Uterus (tissue), 4 donors: Measurements from ENCODE around the gene DDX49. TPM values are rescaled to one million over a fixed set of nuclear protein-coding genes. Genes with fewer than 3 reads are reported as not detected.

Experiments used
- DNase-seq, 2 donors: peaks; one replicate each; pipeline ENCODE4 v3.0.0-alpha.2; 2019 to 2020
- H3K27ac ChIP-seq, 2 donors: fragments of 200-600 bp; sonication (generic); 1 replicate in 1 of 2; 2 replicates in 1 of 2; pipeline ENCODE4 v1.5.1; 2016 to 2018
- H3K27me3 ChIP-seq, 2 donors: fragments of 200-600 bp; sonication (generic); one replicate each; pipeline ENCODE4 v1.5.1; 2018 to 2019; ENCODE audit warnings: control low read depth in 1 of 2
- H3K36me3 ChIP-seq, 2 donors: fragments of 200-600 bp; sonication (generic); one replicate each; pipeline ENCODE4 v1.5.1; 2019; ENCODE audit warnings: control low read depth in 1 of 2
- H3K4me1 ChIP-seq, 2 donors: fragments of 200-600 bp; sonication (generic); one replicate each; pipeline ENCODE4 v1.5.1; 2018 to 2019; ENCODE audit warnings: control low read depth in 1 of 2
- H3K4me3 ChIP-seq, 2 donors: fragments of 200-600 bp; sonication (generic); 1 replicate in 1 of 2; 2 replicates in 1 of 2; pipeline ENCODE4 v1.5.1; 2018 to 2019; ENCODE audit warnings: mild to moderate bottlenecking in 1 of 2
- H3K9me3 ChIP-seq, 2 donors: fragments of 200-600 bp; sonication (generic); one replicate each; pipeline ENCODE4 v1.5.1; 2019; ENCODE audit warnings: control low read depth in 1 of 2
- POLR2A ChIP-seq, 2 donors: fragments of 450-650 bp; IDR thresholded peaks; one replicate each; pipeline ENCODE4 v1.6.1; 2016; ENCODE audit warnings: antibody characterized with exemption in 2 of 2, mild to moderate bottlenecking in 1 of 2, moderate library complexity in 1 of 2
- intact Hi-C: fragments of 100-400 bp; cut with DNase I; formaldehyde crosslinking; loops from one replicate; pipeline ENCODE4 v1.15.1; 2023; ENCODE audit warnings: low total_unique reads
- total RNA-seq, 4 donors: library from RNA; depleted of rRNA in 3 of 4; stranded (reverse); fragments of >200 nt in 3 of 4; gene quantifications; one replicate each; pipeline versions ENCODE4 v1.1.0 to v1.2.4, GENCODE V29; 2014 to 2023
- TF ChIP-seq, protein P1 (sequence below), 4 experiments: fragments of 200-600 bp in 2 of 4; fragments of 450-650 bp in 2 of 4; sonication (generic) in 2 of 4; IDR thresholded peaks; one replicate each; pipeline ENCODE4 v1.5.1; 2016 to 2019; ENCODE audit warnings: antibody characterized with exemption in 4 of 4, mild to moderate bottlenecking in 2 of 4, moderate library complexity in 1 of 4
- donor health status: DM: yes; HTN: yes; CAD: no.

DDX49 gene
- total RNA-seq, 4 donors from 2014 or later: 27.7 to 40.9 (median 31.4) TPM

DNA sequence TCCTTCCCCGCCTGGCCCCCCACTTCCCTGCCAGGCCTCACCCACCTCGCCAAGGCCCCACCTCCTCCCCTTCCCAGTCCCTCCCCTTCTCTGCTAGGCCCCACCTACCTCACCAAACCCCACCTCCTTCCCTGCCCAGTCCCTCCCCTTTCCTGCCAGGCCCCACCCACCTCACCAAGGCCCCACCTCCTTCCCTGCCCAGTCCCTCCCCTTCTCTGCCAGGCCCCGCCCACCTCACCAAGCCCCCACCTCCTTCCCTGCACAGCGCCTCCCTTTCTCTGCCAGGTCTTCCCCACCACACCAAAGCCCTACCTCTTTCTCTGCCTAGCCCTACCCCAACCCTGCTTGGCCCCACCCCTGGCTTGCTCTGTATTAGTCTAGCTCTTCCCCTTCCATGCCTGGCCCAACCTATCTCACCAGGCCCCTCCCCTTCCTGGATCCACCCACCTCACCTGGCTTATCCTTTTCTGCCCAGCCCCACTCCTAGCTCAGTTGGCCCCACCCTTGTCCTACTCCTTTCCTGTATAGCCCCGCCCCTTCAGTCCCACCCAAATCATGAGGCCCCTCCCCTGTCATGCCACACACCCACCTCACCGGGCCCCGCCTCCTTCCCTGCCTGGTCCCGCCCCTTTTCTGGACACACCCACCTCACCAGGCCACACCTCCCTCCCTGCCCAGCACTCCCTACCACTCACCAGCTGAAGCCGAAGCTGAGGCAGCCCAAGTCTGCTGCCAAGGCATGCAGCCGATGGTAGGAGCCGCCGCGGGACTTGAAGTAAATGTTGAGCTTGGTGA is 39.7 kb upstream of the DDX49 start:
- H3K4me3 ChIP-seq: no peak overlapping the region
- H3K36me3 ChIP-seq: no peaks in the 10 kb centered on the region
- H3K27ac ChIP-seq: no peak overlapping the region
- no peaks in the 10 kb centered on the region for H3K4me1 ChIP-seq
- H3K27me3 ChIP-seq: no peaks in the 10 kb centered on the region
- no peak for DNase-seq
- intact Hi-C loops: no loop called here
- TF ChIP-seq POLR2A (IDR thresholded peaks at IDR 0.05): no peak
- TF ChIP-seq, protein P1, sequence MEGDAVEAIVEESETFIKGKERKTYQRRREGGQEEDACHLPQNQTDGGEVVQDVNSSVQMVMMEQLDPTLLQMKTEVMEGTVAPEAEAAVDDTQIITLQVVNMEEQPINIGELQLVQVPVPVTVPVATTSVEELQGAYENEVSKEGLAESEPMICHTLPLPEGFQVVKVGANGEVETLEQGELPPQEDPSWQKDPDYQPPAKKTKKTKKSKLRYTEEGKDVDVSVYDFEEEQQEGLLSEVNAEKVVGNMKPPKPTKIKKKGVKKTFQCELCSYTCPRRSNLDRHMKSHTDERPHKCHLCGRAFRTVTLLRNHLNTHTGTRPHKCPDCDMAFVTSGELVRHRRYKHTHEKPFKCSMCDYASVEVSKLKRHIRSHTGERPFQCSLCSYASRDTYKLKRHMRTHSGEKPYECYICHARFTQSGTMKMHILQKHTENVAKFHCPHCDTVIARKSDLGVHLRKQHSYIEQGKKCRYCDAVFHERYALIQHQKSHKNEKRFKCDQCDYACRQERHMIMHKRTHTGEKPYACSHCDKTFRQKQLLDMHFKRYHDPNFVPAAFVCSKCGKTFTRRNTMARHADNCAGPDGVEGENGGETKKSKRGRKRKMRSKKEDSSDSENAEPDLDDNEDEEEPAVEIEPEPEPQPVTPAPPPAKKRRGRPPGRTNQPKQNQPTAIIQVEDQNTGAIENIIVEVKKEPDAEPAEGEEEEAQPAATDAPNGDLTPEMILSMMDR (IDR thresholded peaks at IDR 0.05): no peak
- H3K9me3 ChIP-seq: no peaks in the 10 kb centered on the region

DNA sequence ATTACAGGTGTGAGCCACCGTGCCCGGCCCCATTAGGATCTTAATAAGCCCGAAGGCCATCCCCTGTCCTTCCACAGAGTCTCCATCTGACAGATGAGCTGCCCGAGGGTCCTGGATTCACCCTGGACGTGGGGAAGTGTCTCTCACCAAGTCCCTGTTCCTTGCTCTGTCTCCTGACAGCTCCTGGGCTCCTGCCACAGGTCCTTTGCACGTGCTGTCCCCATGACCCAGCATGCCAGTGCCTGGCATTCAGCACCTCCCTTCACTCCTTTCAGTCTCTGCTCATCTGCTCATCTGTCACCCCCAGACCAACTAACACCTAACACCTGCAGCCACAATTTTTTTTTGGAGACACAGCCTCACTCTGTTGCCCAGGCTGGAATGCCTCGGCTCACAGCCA is 38.0 kb upstream of the DDX49 start:
- DNase-seq: no peak
- Histone ChIP-seq H3K4me3 (no peak overlapping the region), H3K4me1 (no peaks in the 10 kb centered on the region), H3K27ac (no peak overlapping the region), H3K36me3 (no peaks in the 10 kb centered on the region), H3K27me3 (no peaks in the 10 kb centered on the region), H3K9me3 (no peaks in the 10 kb centered on the region)
- intact Hi-C loops: no loop called here
- TF ChIP-seq POLR2A (IDR thresholded peaks at IDR 0.05): no peak
- TF ChIP-seq, protein P1 (IDR thresholded peaks at IDR 0.05): no peak

DNA sequence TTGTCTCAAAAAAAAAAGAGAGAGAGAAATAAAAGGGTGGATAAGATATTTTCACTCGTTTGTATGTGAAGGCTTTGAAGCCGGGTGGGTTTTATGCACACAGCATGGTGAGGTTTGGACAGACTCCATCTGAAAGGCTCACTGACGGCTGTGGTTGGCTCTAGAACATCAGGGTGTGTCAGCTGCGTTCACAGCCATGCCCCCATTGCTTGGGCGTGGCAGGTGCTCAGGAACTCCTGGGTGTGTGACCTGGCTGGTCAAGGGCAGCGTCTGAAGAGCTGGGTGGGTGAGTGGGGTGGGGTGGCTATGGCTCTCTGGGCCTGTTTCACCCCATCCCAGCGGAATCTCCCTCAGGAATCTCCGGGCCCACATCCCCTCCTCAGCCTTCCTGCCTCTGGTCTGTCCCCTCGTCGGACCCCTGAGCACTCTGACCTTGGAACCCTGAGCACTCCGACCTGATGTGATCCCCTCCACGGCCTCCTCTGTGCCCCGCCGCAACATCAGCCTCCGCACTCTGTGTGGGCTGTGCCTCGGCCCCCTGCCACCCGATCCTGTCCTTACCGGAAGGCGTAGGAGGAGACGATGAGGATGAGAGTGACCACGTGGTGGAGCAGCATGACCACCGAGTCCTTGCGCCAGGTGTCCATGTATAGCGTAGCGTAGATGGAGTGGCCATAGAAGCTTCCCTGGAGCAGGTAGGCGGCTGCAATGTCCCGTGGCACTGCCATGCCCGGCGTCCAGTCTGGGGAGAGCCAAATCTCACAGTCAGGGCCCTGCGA is 35.8 kb upstream of the DDX49 start:
- intact Hi-C loops: no loop called here
- no peaks in the 10 kb centered on the region for H3K4me1 ChIP-seq
- TF ChIP-seq, protein P1 (IDR thresholded peaks at IDR 0.05): no peak
- TF ChIP-seq POLR2A (IDR thresholded peaks at IDR 0.05): no peak
- H3K9me3 ChIP-seq: no peaks in the 10 kb centered on the region
- no peak overlapping the region for H3K27ac ChIP-seq
- H3K36me3 ChIP-seq: no peaks in the 10 kb centered on the region
- no peak for DNase-seq
- no peaks in the 10 kb centered on the region for H3K27me3 ChIP-seq
- no peak overlapping the region for H3K4me3 ChIP-seq

DNA sequence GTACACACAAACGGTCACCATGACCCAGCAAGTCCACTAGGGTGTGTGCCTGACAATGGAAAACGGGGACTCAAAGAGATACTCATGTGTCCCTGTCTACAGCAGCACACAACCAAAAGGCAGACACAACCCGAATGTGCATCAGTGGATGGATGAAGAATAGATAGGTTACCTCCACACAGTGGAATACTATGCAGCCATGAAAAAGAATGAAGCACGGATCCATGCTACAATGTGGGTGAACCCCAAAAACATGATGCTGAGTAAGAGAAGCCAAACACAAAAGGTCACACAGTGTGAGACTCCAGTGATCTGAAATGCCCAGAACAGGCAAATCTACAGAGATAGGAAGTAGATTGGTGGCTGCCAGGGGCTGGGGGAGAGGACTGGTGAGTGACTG is 32.5 kb upstream of the DDX49 start:
- intact Hi-C loops: no loop called here
- H3K27ac ChIP-seq: no peak overlapping the region
- H3K9me3 ChIP-seq: no peaks in the 10 kb centered on the region
- H3K4me1 ChIP-seq: no peaks in the 10 kb centered on the region
- no peak for TF ChIP-seq POLR2A (IDR thresholded peaks at IDR 0.05)
- TF ChIP-seq, protein P1 (IDR thresholded peaks at IDR 0.05): no peak
- H3K4me3 ChIP-seq: no peak overlapping the region
- DNase-seq: no peak
- H3K27me3 ChIP-seq: no peaks in the 10 kb centered on the region
- H3K36me3 ChIP-seq: no peaks in the 10 kb centered on the region
